Body of pancreas (tissue), 4 donors: ENCODE measurements around the gene CD80. TPM values are rescaled to one million over a fixed set of nuclear protein-coding genes. Genes with fewer than 3 reads are reported as not detected.

ENCODE experiments used
- ATAC-seq: fragments of 150-250 bp; one replicate; pipeline ENCODE4 v1.9.1; 2016
- DNase-seq, 4 donors: peaks; one replicate each; pipeline ENCODE4 v3.0.0-alpha.2; 2019
- H3K27ac ChIP-seq, 4 donors: fragments of 200-600 bp; sonication (generic); 1 replicate in 3 of 4; 2 replicates in 1 of 4; pipeline versions ENCODE4 v1.5.1 to v1.6.1; 2016 to 2019; ENCODE audit warnings: mild to moderate bottlenecking in 1 of 4, mixed read lengths in 1 of 4, moderate library complexity in 1 of 4
- H3K27me3 ChIP-seq, 2 donors: fragments of 200-600 bp; sonication (generic); one replicate each; pipeline ENCODE4 v1.6.0; 2016; ENCODE audit warnings: mild to moderate bottlenecking in 1 of 2
- H3K36me3 ChIP-seq, 2 donors: fragments of 200-600 bp; sonication (generic); replicated peaks in 1 of 2; 2 replicates each; pipeline ENCODE4 v1.5.1; 2016; ENCODE audit warnings: low read depth in 2 of 2; ENCODE audit not compliant: insufficient read depth in 1 of 2
- H3K4me1 ChIP-seq: fragments of 200-600 bp; sonication (generic); one replicate; pipeline ENCODE4 v1.6.0; 2016
- H3K4me3 ChIP-seq, 2 donors: fragments of 200-600 bp; sonication (generic); 1 replicate in 1 of 2; 2 replicates in 1 of 2; pipeline ENCODE4 v1.5.1; 2016 to 2019
- H3K9me3 ChIP-seq, 3 donors: fragments of 200-600 bp; sonication (generic); 1 replicate in 2 of 3; 2 replicates in 1 of 3; pipeline ENCODE4 v1.5.1; 2016
- CTCF ChIP-seq, 7 experiments: fragments of 450-650 bp in 4 of 7; fragments of 200-600 bp in 3 of 7; sonication (generic) in 3 of 7; IDR thresholded peaks; one replicate each; pipeline ENCODE4 v1.5.1; 2016 to 2019; ENCODE audit warnings: antibody characterized with exemption in 7 of 7
- POLR2A ChIP-seq, 3 donors: fragments of 450-650 bp; IDR thresholded peaks; one replicate each; pipeline ENCODE4 v1.6.1; 2016; ENCODE audit warnings: antibody characterized with exemption in 3 of 3, mild to moderate bottlenecking in 2 of 3
- WGBS, 2 donors: methylation state at CpG; one replicate each; pipeline ENCODE4 v1.1.5; 2017; 5-methylcytosine and 5-hydroxymethylcytosine counted together
- intact Hi-C: fragments of 100-400 bp; cut with DNase I; formaldehyde crosslinking; loops from one replicate; pipeline ENCODE4 v1.15.1; 2023
- total RNA-seq, 2 donors: library from RNA; depleted of rRNA; stranded (reverse); fragments of >200 nt; gene quantifications; one replicate each; pipeline ENCODE4 v1.1.0, GENCODE V29; 2016

Gene CD80
- total RNA-seq, 2 donors from 2014 or later: 0.26 TPM; not detected in 1

GRCh38 chr3:119507404-119507803, 52.0 kb downstream of the CD80 start:
- no peak for DNase-seq
- WGBS, 2 donors: 87 to 94% methylated on average over 2 of the region's 2 CpGs

GRCh38 chr3:119506631-119507030, 52.8 kb downstream of the CD80 start:
- DNase-seq: no peak
- Histone ChIP-seq H3K4me3 (no peak overlapping the region), H3K27ac (no peak overlapping the region), H3K9me3 (no peaks in the 10 kb centered on the region), H3K4me1 (no peaks in the 10 kb centered on the region), H3K36me3 (peaks cover 0 to 14% of the 10 kb centered on the region in 2 donors), H3K27me3 (no peaks in the 10 kb centered on the region)
- TF ChIP-seq POLR2A (IDR thresholded peaks at IDR 0.05) (no peak), CTCF (IDR thresholded peaks at IDR 0.05) (no peak)
- WGBS, 2 donors: 74 to 80% methylated on average over 4 of the region's 4 CpGs
- intact Hi-C loops: loop anchor here (10.0 kb wide), 1 partner anchor 68 kb away; the partner anchor contains the start of gene ADPRH
- no peak for ATAC-seq

More at GRCh38 chr3:119507404-119507803, 52.0 kb downstream of the CD80 start:
- TF ChIP-seq POLR2A (IDR thresholded peaks at IDR 0.05): no peak
- TF ChIP-seq CTCF (IDR thresholded peaks at IDR 0.05): no peak
- intact Hi-C loops: loop anchor here (10.0 kb wide), 1 partner anchor 67 kb away; the partner anchor contains the start of gene ADPRH
- Histone ChIP-seq H3K4me3 (no peak overlapping the region), H3K9me3 (no peaks in the 10 kb centered on the region), H3K27me3 (no peaks in the 10 kb centered on the region), H3K27ac (no peak overlapping the region), H3K4me1 (no peaks in the 10 kb centered on the region), H3K36me3 (peaks cover 0 to 14% of the 10 kb centered on the region in 2 donors)
- no peak for ATAC-seq

GRCh38 chr3:119500901-119501300, 58.5 kb downstream of the CD80 start:
- Histone ChIP-seq H3K4me1 (peaks cover 23% of the 10 kb centered on the region), H3K4me3 (no peak overlapping the region), H3K27me3 (no peaks in the 10 kb centered on the region), H3K27ac (no peak overlapping the region), H3K36me3 (peaks cover 0 to 12% of the 10 kb centered on the region in 2 donors), H3K9me3 (no peaks in the 10 kb centered on the region)
- ATAC-seq (no peak), DNase-seq (no peak)
- TF ChIP-seq CTCF (IDR thresholded peaks at IDR 0.05) (no peak), POLR2A (IDR thresholded peaks at IDR 0.05) (no peak)
- WGBS, 2 donors: 20 to 23% methylated on average over 2 of the region's 2 CpGs
- intact Hi-C loops: loop anchor here (10.0 kb wide), 1 partner anchor 74 kb away; the partner anchor contains the start of gene ADPRH

- intact Hi-C loops: loop anchor here (10.0 kb wide), 1 partner anchor 75 kb away; the partner anchor contains the start of gene ADPRH
- 65 to 66% methylated on average over 4 of the region's 4 CpGs for WGBS, 2 donors
- no peaks in the 10 kb centered on the region for H3K9me3 ChIP-seq
- ATAC-seq (no peak), DNase-seq (no peak)
- H3K36me3 ChIP-seq: peaks cover 0 to 6% of the 10 kb centered on the region in 2 donors
- no peak overlapping the region for H3K27ac ChIP-seq
- H3K4me3 ChIP-seq: no peak overlapping the region
- H3K27me3 ChIP-seq: no peaks in the 10 kb centered on the region
- peaks cover 23% of the 10 kb centered on the region for H3K4me1 ChIP-seq
- no peak for TF ChIP-seq POLR2A (IDR thresholded peaks at IDR 0.05)
- TF ChIP-seq CTCF (IDR thresholded peaks at IDR 0.05): no peak
These were observed 59.1 kb downstream of the CD80 start for GRCh38 chr3:119500265-119500664.
